IPS-NIHi7 (cell line): Measurements from ENCODE around the gene CEP131.

Experiments
- DNase-seq: peaks from one replicate; pipeline ENCODE4 v3.0.0; 2012; ENCODE audit warnings: mixed read lengths; ENCODE audit errors: extremely low spot score

Gene CEP131

DNA sequence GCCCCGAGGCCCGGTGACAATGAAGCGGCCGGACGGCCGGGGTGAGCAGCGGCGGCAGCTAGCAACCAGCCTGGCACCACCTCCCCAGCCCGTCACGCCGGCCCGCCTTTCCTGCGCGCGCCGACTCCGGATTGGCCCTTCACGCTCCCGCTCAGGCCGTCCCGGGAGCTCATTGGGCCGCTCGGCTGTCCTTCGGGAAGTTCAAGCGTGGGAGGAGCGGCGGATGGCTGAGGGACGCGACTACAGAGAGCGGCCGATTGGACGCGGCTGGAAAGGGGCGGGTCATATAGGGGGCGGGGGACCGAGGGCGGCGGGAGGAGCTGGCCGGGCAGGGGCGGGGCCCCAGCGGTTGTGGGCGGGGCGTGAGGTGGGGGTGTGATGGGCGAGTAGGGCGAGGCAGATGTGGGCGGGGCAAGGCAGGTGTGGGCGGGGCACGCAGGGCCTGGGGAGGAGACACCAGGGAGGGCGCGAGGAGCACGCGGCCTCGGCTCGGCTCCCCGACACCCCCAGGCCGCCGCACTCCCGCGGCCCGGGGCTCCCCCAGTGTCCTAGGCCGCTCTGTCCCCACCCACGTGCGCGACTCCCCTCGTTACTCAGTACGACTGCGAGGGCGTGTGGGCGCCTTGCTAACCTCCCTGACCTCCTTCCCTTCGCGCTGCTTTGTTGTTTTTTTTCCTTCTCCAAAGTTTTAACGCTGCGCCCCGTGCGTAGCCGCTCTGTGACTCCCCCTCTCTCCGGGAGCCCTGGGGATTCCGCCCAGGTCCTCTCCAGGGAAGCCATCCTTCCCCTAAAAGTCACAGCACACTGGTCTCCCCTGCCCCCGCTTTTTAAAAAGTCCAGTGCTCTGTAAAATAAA is at the start of gene CEP131:
Gene CEP131, minus strand, starts transcription at position 60 of the 856 bp plus-strand sequence. CDS start 2,909 bp downstream, outside the sequence.
- DNase-seq: peak; percentile 100

DNA sequence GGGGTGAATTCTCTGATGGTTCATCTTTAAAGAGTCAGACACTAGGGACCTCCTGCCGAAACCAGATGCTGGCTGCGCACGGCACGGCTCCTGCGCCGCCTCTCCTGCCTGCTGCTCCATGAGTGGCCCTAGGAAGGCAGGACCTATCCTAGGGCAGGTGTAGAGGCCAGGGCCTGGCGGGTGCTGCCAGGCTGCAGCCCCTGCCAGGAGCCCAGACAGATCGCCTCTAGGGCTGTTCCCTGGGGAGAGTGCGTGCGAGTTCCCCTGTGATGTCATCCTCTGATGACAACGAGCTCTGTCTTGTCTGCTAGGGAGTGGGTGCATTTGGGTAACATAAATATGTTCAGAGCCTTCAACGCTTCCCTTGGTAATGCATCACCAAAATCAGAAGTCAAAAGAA is 48.5 kb upstream of the CEP131 start:
- DNase-seq: no peak

DNA sequence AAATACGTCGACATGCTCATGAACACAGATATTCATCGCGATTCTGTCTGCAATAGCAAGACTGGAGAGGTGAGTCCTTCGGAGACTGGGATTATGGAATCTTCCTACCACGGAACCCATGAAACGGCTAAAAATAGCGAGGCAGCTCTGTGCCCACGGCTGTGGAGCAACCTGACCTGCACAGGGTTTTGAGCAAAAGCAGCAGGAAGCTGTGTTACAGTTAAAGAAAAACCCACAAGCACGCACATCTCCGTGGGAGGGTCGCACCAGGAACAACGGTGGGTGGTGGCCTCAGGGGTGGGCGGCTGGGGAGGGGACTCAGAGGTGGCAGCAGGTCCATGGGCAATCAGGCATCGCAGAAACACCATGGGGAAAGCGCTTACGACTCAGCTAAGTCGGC is 47.5 kb upstream of the CEP131 start:
- no peak for DNase-seq

DNA sequence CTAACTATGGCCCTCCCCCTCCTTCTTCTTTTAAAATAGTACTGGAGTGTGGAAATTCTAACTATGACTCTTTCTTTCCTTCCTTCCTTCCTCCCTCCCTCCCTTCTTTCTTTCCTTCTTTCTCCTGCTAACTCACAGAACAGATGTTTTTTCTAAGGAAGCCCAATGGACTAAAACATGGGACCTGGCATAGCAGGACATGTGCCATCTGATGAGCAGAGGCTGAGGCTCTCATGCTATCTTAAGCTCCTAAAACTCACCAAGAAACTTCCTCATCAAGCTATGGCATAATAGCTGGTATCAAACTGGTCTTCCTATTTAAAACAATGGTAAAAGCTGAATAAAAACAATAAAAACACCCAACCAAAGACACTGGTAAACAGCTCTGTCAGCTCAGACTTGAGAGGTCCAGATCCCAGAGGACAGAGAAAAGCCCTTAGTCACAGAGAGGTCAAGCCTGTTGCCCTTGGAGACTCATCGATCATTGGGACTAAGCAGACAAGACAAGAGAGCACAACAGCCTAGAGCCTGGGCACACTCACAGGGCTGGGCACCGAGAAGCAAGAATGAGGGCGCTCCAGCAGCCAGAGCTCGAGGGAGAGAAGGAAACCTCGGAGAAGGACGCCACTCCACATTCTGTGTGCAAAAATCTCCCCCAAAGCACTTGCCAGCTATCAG is 44.8 kb upstream of the CEP131 start:
- no peak for DNase-seq

DNA sequence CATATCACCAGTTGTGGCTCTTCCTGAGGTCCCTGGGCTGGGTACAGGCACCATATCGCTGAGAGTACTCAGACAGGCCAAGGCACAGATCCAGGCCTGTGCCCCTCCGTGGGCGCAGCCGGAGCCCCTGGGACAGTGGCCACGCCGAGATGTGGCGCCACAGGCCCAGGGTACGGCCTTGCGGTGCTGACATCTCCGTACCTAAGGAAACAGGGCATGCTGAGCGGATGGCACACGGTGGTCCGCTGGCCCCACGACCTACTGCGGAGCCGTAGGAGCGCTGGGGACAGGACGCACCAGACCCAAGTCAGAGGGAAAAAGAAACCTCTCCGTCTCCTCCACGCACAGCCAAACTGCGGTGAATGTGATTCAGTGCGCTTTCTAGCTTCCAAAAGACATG is 42.8 kb upstream of the CEP131 start:
- DNase-seq: no peak

DNA sequence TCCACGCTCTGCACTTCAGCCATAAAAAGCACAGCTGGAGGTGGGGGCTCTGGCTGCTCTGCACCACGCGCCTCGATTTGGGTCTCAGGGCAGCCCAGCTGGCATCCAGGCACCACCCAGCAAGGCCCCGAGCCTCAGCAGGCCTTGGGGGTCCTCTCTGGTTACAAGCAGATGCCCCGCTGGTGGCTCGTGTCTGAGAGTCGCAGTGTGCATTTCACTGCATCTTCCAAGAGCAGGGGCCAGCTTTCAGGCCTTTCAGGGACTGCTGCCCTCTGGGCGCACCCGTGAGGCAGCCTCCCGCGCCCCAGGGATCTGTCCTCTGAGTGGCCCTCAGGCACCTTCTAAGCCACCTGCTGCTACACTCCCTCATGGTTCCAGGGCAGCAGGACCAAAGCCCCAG is 41.9 kb upstream of the CEP131 start:
- DNase-seq: no peak

DNA sequence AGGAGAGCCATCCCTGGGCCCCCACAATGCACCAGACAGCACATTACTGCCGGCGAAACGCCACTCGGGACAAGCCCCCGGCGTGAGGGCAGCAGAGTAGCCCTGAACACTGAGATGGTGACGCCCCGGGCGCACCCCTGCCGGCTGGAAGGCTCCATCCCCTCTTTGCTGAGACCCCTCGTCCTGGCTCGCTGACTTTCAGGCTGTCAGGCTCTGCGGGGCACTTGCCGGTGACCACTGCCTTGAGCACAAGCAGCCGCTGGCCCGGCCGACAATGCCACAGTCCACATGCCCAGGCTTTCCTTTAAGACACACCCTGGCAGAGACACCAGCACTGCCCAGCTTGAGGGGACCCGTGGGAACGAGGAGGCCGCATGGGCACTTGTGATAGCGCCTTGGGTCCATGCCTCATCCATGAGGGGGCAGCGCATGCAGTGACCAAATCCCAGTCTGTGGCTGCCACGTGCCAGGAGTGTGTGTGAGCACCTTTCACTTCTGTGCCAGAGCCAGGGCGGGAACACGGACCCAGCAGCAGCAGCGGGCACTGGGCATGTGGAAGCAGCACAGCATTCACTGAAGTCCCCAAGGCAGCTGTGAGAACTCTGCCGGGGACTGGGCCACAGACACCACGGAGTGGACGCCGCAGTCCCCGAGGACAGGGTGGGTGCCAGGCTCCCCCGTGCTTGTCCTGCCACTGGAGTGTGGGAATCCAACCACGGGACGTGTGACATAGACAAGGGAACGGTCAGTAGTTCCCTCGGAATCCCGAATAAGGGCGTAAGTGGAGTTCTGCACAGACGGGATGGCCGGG is 40.8 kb upstream of the CEP131 start:
- no peak for DNase-seq

DNA sequence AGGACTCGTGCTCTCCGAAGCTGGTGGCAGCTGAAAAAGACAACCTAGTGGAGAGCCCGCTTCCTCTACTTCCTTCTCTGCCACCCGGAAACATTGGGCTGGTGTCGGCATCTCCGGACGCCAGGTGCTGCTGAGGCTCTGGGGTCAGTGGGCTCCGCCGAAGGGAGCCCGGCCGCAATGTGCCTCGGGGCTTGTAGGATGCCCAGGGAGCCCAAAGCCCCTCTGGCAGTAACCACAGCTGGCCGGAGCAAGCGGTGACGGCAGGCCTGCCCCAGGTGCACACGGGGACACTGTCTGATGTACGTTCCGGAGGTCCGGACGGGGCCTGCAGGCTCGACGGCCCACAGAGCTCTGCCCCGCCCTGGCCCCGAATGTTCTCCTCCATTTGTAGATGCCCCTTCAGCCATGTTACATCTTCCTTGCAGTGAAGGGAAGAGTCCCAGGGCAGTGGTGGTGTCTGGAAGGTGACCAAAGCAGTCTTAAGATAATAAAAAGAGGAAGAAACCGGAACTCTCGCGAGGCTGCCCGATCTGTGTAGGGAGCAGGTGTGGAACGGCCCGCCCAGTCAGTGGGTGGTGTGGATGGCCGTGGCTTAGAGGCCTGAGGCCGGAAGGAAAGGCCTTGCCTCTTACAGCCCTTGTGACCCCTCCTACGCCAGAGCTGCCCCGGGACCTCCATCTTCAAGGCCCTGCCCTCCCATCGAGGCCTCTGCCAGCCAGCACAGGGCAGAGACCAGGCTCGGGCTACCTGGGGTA is 39.0 kb upstream of the CEP131 start:
- no peak for DNase-seq

DNA sequence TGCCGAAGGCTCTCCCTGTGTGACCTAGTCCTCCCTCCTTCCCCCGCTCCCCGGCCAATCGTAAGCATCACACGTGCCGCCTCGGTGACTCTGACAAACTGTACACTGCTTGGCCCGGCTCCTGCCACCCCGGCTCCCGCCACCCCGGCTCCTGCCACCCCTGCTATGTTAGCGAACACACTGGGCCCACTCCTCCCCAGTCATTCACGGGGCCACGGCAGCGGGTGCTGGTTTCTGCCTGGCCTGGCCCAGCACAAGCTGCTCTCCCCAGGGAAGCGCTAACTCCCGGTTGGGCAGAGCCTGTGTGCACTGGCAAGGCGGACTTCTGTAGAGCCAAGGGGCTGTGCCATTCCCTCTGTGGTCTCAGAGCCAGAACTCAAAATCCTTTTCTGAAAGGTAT is 38.3 kb upstream of the CEP131 start:
- DNase-seq: no peak

DNA sequence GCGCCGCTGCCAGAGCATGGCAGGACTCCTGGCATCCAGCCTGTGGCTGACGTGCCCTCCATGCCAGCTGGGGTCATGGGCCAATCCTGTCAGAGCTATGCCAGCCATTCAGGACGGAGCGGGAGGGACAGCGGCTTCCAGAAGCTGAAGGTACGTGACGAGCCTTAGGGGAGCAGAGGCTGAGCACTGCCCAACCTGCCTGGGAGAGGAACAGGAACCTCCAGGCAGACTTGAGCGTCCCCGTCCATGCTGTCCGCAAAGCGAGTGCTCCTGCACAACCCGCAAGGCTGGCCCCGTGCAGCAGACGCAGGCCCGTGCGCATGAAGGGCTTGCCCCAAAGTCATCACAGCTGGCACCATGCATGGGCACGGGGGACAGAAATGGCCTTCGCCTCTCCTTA is 37.9 kb upstream of the CEP131 start:
- no peak for DNase-seq

DNA sequence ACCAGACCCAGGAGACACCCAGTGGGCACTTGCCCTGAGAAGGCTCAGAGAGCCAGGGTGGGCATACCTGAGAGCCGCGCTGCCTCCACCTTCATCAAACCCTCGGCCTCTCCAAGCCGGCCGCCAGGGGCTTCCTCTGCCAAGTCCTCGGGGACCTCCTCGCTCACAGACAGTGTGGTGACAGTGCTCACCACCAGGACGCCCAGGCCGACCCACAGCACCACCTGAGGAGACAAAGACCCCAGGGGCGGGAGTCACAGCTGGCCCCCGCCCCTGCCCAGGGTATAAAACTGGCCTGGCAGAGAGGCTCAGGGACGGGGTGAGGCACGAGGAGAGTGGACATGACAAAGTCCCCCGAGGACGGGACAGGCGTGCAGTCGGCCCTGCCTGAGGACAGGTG is 37.4 kb upstream of the CEP131 start:
- DNase-seq: no peak

DNA sequence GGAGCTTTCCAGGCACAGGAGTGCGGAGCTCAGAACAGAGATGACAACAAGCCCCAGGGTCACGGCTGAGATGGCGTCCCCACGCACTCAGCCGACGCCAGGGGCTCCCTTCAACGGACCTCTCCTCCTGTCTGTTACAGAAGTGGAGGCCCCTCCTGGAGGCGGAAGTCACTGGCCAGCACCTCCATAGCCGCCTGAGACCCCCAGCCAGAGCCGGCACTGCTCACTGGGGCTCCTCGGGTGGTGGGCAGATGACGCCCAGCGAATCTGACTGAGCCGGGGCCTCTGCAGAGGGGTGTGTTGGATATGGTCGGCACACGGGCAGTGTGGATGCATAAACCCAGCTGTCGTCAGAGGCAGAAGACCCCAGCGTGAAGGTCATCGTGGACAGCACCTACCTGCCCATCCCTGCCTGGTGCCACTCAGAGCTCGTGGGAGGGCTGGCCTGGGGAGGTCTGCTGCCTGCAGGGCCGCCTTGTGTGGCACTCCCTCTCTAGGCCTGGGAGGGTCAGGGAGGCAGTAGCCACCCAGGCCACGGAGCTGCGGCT is 36.4 kb upstream of the CEP131 start:
- DNase-seq: no peak

DNA sequence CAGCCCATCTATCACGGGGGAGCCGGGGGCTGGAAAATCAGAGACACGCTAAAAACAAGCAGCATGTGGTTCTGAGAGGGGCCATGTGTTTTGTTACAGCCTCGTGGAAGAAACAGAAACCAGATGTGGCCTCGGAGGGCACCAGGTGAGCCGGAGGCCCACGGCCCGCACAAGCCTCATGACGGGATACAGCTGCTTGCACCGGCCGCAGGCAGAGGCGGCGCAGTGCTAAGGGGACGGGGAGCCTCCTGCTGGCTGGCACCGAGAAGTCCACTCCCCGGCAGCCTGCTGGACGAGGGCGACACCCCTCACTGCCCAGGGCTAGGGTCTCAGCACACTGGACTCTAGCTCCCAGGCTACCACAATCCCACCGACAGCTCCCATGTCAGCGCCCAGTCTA is 35.5 kb upstream of the CEP131 start:
- DNase-seq: peak; percentile 50

DNA sequence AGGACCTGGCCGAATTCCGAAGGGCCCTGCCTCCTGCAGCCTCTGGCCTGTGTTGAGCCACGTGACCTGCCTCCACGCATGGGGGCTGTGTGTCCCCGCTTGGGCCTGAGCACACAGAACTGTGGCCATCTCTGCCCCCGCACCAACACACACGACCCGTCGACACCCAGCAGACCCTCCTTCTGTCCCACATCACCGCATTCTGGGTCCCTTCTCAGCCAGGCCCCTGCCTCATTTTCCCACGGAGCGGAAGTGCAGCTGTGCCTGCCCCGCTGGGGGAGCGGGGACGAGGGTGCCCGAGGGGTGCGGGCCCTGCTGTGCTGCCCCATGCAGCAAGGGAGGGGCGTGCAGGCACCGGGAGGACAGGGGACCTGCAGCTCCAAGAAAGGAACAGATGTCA is 34.8 kb upstream of the CEP131 start:
- no peak for DNase-seq

DNA sequence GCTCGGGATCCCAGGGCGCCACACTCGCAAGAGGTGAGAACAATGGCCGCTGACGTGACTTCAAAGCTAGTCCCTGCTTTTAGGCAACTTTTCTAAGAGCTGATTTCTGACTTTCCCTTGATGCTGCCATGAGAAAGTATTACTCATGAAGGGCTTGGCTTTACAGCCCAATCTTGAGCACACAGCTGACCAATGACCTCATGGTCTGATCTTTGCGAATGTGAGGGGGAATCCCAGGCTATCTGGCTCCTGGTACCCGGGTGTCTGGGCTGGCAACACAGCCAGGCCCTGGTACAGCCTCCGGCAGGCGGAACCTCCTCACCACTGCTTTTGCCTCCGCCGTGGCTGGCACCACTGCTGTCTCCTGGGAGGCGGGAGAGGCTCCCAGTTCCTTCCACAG is 33.9 kb upstream of the CEP131 start:
- DNase-seq: no peak

DNA sequence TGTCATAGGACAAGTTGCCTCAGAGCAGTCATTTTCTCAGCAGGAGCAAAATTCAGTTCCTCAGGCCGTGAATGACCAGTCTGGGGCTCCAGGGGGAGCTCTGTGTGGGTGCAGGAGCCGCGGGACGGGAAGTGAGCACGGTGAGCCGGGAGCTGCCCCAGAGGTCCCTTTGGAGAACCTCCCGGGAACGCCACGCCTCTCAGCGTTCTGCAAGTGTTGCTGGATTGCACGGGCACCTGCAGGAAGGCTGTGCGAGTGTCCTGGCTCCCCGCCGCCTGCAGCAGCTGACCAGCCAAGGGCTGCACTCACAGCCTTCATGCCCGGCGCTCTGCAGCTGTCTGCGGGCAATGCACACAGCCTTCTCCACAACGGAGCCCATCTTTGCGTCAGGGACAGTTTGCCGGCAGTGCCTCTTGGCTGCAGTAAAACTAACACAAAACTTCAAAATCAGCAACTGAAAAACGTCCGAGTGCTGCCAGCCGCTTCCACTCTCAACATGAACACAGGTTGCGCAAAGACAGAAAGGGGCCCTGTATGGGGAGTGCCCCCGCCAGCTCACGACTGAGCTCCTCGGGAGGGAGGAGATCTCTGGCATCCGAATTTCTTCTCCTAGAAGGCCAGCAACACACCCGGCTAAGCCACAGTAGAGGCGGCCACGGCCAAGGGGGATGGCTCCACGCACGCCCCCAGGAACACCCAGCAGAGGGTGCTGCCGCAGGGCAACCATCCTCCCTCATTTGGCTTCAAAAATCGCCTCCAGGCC is 32.4 kb upstream of the CEP131 start:
- DNase-seq: peak; percentile 81

DNA sequence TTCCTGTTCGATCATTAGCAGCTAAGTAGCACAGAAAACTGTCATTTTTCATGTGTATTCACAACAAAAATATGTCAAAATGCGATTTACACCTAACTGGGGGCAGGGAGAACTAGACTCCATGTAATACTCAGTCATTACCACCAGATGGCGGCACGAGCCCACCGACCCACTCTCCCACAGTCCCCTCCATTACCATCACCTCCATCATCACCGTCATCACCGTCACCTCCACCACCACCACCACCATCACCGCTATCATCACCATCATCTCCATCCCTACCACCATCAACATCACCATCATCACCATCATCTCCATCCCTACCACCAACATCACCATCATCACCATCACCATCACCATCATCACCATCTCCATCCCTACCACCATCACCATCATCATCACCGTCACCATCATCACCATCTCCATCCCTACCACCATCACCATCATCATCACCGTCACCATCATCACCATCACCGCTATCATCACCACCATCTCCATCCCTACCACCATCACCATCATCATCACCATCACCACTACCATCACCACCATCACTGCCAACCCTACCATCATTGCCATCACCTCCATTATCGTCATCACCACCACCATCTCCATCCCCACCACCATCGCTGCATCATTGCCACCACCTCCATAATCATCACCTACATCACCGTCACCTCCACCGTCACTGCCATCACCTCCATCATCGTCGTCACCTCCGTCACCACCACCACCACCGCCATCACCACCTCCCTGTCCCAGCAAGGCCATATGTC is 30.8 kb upstream of the CEP131 start:
- peak; percentile 73 for DNase-seq

DNA sequence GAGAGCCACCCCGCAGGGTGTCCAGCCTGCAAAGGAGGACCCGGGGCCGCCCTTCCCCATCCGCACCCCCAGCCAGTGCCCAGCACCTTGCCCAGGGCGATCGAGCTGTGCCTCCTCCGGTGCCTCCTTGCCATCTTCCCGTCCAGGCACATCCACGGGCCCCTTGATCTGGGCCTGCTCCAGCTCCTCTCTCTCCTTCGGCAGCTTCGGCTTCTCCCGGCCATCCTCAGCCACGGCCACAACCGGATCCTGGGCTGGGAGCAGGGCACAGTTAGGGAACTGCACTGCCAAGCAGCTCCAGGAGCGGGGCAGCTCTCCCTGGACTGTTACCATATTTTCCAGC is 30.2 kb upstream of the CEP131 start:
- no peak for DNase-seq

DNA sequence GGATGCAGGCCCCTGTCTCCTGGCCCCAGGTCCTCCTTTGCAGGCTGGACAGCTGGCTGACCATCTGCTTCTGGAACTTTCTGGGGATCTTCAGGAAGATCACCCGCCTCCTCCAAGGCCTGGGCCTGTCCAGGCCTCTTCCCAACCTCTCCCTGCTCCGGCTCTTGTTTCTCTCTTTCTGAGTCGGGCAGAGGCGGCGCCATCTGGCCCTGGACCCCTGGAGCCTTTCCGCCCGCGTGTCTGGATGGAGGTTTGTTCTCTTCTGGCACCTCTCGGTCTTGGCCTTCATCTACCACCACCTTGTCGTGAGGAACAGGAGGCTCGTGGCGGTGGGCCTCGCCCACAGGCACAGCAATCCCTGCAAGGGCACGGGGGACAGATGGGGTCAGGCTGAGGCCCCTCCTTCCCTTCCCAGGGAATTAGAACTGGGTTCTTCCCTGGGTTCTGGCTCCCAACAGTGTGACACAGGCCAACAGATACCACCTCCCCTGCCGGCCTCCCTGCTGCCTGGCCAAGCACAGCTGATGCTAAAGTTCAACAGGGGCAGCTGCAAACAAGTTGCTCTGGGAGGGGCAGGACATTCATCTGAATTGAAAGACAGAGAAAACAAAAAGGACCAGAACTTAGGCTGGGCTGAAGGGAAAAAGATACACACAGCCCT is 29.7 kb upstream of the CEP131 start:
- no peak for DNase-seq
